SJSA1 (cell line): ENCODE results near the gene TAF4. TPM values are rescaled to one million over a fixed set of nuclear protein-coding genes. Genes with fewer than 3 reads are reported as not detected.

Source experiments
- DNase-seq, 2 experiments: peaks; one replicate each; pipeline ENCODE4 v3.0.0-alpha.2; 2015 to 2020; ENCODE audit warnings: low spot score in 2 of 2, low read depth in 1 of 2
- H3K27ac ChIP-seq: fragments of 250-450 bp; sonication (Bioruptor Pico); 2 replicates; pipeline ENCODE4 v1.5.1; 2020; ENCODE audit warnings: mild to moderate bottlenecking, moderate library complexity
- H3K27me3 ChIP-seq: fragments of 250-450 bp; sonication (Bioruptor Pico); replicated peaks from 2 replicates; pipeline ENCODE4 v1.5.1; 2020; ENCODE audit warnings: mild to moderate bottlenecking, moderate library complexity
- H3K36me3 ChIP-seq: fragments of 250-450 bp; sonication (Bioruptor Pico); 2 replicates; pipeline ENCODE4 v1.5.1; 2020; ENCODE audit warnings: mild to moderate bottlenecking
- H3K4me1 ChIP-seq: fragments of 250-450 bp; sonication (Bioruptor Pico); replicated peaks from 2 replicates; pipeline ENCODE4 v1.6.1; 2021; ENCODE audit warnings: mild to moderate bottlenecking
- H3K4me3 ChIP-seq: fragments of 250-450 bp; sonication (Bioruptor Pico); 2 replicates; pipeline ENCODE4 v1.5.1; 2020; ENCODE audit warnings: mild to moderate bottlenecking
- H3K9me3 ChIP-seq: fragments of 250-450 bp; sonication (Bioruptor Pico); replicated peaks from 2 replicates; pipeline ENCODE4 v1.5.1; 2020; ENCODE audit warnings: mild to moderate bottlenecking
- total RNA-seq: library from RNA; depleted of rRNA; stranded (reverse); fragments of >200 nt; shearing (Covaris generic); gene quantifications from 2 replicates; pipeline ENCODE4 v1.2.3, GENCODE V29; 2014

The TAF4 gene
- total RNA-seq, 1 experiment from 2014 or later: 7.1 TPM

GRCh38 chr20:62049342-62050165 is 16.1 kb downstream of the TAF4 start:
- Histone ChIP-seq H3K4me1 (no peaks in the 10 kb centered on the region), H3K36me3 (no peaks in the 10 kb centered on the region), H3K4me3 (no peak overlapping the region), H3K27ac (no peak overlapping the region), H3K27me3 (no peaks in the 10 kb centered on the region), H3K9me3 (no peaks in the 10 kb centered on the region)
- no peak for DNase-seq

DNA sequence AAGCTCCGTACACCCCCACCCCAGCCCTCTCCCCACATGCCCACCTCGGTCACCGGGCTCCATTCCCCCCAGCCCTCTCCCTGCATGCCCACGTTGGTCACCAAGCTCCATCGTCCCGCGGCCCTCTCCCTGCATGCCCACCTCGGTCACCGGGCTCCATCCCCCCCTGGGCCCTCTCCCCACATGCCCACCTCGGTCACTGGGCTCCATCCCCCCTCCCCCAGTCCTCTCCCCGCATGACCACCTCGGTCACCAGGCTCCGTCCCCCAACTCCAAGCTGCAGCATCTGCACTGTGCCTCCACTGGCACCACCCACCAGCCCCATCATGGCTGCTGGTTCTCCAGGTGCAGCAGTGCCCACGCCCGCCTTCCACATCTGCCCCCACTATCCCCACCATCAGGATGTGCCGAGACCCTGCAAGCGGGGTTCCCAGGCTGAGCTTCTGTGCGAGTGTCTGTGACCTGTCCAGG is 16.8 kb downstream of the TAF4 start:
- Histone ChIP-seq H3K36me3 (no peaks in the 10 kb centered on the region), H3K9me3 (no peaks in the 10 kb centered on the region), H3K27ac (no peak overlapping the region), H3K4me3 (no peak overlapping the region), H3K27me3 (no peaks in the 10 kb centered on the region), H3K4me1 (no peaks in the 10 kb centered on the region)
- DNase-seq: peak in 1 of 2 experiments; percentile 42

GRCh38 chr20:62048346-62048761 is 17.3 kb downstream of the TAF4 start:
- DNase-seq: no peak
- no peaks in the 10 kb centered on the region for H3K4me1 ChIP-seq
- no peak overlapping the region for H3K27ac ChIP-seq
- no peaks in the 10 kb centered on the region for H3K36me3 ChIP-seq
- no peaks in the 10 kb centered on the region for H3K27me3 ChIP-seq
- H3K9me3 ChIP-seq: no peaks in the 10 kb centered on the region
- H3K4me3 ChIP-seq: no peak overlapping the region

- no peak for DNase-seq
- Histone ChIP-seq H3K27ac (no peak overlapping the region), H3K4me1 (no peaks in the 10 kb centered on the region), H3K27me3 (no peaks in the 10 kb centered on the region), H3K36me3 (no peaks in the 10 kb centered on the region), H3K4me3 (no peak overlapping the region), H3K9me3 (no peaks in the 10 kb centered on the region)
Observed at GRCh38 chr20:62047666-62048345, 17.9 kb downstream of the TAF4 start.

GRCh38 chr20:62046431-62046830 is 19.2 kb downstream of the TAF4 start:
- no peak for DNase-seq
- no peak overlapping the region for H3K4me3 ChIP-seq
- no peak overlapping the region for H3K27ac ChIP-seq
- H3K27me3 ChIP-seq: no peaks in the 10 kb centered on the region
- H3K36me3 ChIP-seq: no peaks in the 10 kb centered on the region
- no peaks in the 10 kb centered on the region for H3K9me3 ChIP-seq
- H3K4me1 ChIP-seq: no peaks in the 10 kb centered on the region

DNA sequence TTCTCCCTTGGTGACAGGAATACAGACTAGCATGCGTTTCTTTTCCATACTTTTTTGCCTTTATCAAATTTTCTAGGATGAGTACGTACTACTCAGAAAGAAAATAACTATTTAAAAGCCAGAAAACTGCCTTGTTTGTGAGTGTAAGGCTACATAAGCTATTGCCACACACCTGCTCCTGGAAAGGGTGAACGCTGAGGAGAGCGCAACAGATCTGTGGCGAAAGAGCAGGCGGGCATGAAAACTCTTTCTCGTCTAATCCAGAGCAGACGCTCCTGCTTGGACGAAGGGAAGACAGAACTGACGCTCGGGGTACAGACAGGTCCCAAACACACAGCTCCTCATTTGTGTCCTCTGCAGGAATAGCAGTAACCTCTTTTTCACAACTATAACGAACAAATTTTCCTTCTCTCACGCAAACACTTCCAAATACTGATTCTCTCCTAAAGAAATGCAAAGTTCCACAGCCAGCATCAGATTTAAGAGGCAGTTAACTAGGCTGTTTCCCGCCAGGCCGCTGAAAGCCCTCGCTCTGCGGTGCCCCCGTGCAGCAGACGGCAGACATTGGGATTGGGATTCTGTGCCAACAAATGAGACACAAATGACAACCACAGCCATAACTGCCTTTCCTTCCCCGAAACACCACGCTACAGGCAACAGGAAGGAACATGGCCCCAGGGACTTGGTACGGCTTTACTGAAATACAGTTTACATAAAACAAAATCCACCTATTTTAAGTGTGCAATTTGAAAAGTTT is 20.0 kb downstream of the TAF4 start:
- Histone ChIP-seq H3K9me3 (no peaks in the 10 kb centered on the region), H3K27me3 (no peaks in the 10 kb centered on the region), H3K4me1 (no peaks in the 10 kb centered on the region), H3K27ac (no peak overlapping the region), H3K4me3 (no peak overlapping the region), H3K36me3 (no peaks in the 10 kb centered on the region)
- DNase-seq: no peak

DNA sequence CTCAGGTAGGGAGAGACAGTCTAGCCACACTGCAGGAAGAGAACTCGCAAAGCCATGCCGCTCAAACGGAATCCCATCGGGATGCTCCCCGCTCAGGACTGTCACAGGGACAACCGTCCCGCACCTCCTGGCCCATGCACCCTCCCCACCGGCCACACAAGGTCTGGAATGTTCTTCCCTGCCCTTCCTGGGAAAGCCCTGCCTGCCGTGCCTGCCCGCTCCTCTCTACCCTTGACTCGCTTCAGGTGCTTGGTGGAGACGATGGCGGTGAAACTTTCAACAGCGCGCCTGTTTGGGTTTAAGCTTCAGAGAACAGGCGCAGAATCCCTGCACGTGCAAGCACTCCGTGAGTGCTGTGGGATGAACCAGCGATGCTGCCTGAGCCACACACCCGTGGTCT is 20.6 kb downstream of the TAF4 start:
- Histone ChIP-seq H3K4me1 (no peaks in the 10 kb centered on the region), H3K27ac (no peak overlapping the region), H3K36me3 (no peaks in the 10 kb centered on the region), H3K9me3 (no peaks in the 10 kb centered on the region), H3K27me3 (no peaks in the 10 kb centered on the region), H3K4me3 (no peak overlapping the region)
- DNase-seq: no peak

- no peaks in the 10 kb centered on the region for H3K27me3 ChIP-seq
- no peak overlapping the region for H3K27ac ChIP-seq
- no peak overlapping the region for H3K4me3 ChIP-seq
- DNase-seq: no peak
- no peaks in the 10 kb centered on the region for H3K36me3 ChIP-seq
- H3K4me1 ChIP-seq: no peaks in the 10 kb centered on the region
- H3K9me3 ChIP-seq: no peaks in the 10 kb centered on the region
Observed at GRCh38 chr20:62044631-62045030, 21.1 kb downstream of the TAF4 start.

GRCh38 chr20:62043131-62043914 is 22.4 kb downstream of the TAF4 start:
- DNase-seq: no peak

DNA sequence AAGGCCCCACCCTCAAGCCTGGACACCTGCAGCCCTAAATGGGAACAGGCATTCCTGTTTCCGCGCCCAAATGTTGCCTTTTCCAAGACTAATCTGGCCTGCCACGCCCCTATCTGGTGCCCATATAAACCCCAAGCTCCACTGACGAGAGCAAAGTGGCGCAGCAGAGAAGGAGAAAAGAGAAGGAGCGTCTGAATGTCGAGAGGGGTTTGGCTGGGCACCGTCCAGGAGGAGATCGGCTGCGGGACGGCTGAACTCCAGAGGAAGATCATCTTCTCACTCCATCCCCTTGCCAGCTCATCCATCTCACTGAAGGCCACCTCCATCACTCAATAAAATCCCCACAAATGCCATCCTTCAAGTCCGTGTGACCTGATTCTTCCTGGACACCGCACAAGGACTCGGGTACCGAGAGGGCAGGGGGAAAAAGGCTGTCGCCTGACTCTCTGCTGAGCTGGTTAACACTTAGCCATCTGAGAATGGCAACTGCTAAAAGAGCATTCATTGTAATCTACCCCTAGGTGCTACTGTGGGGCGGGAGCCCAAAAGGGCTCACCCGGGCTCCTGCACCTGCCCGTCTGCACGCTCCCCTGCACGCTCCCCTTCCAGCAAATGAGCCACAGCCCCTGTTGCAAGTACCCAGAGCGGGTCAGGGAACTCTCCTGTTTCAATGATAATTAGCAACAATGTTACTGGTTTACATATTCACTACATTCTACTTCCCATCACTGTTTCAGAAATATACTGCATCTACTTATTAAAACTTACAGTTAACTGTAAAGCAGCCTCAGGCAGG is 23.5 kb downstream of the TAF4 start:
- H3K36me3 ChIP-seq: no peaks in the 10 kb centered on the region
- H3K4me1 ChIP-seq: no peaks in the 10 kb centered on the region
- no peaks in the 10 kb centered on the region for H3K27me3 ChIP-seq
- H3K9me3 ChIP-seq: no peaks in the 10 kb centered on the region
- no peak for DNase-seq
- no peak overlapping the region for H3K27ac ChIP-seq
- no peak overlapping the region for H3K4me3 ChIP-seq

More at GRCh38 chr20:62043131-62043914, 22.4 kb downstream of the TAF4 start:
- Histone ChIP-seq H3K4me1 (no peaks in the 10 kb centered on the region), H3K4me3 (no peak overlapping the region), H3K27me3 (no peaks in the 10 kb centered on the region), H3K9me3 (no peaks in the 10 kb centered on the region), H3K27ac (no peak overlapping the region), H3K36me3 (no peaks in the 10 kb centered on the region)

DNA sequence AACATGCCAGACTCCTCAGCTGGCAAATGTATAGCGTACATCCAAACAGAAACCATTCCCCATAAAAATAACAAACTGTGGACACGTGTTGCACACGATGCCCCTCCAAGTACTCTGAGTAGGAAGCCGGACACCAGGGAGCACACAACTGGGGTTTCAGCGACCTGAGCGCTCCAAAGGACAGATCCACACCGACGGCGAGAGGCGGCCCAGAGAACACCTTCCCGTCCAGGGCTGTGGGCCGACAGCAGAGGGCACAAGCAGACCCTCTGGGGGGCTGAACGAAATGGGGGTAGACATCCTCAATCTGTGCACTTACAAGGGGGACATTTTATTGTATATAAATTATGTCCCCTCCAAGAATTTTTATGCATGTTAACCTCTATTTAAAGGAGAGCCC is 24.7 kb downstream of the TAF4 start:
- H3K4me3 ChIP-seq: no peak overlapping the region
- no peaks in the 10 kb centered on the region for H3K9me3 ChIP-seq
- DNase-seq: no peak
- H3K27me3 ChIP-seq: no peaks in the 10 kb centered on the region
- no peak overlapping the region for H3K27ac ChIP-seq
- H3K4me1 ChIP-seq: no peaks in the 10 kb centered on the region
- H3K36me3 ChIP-seq: no peaks in the 10 kb centered on the region

DNA sequence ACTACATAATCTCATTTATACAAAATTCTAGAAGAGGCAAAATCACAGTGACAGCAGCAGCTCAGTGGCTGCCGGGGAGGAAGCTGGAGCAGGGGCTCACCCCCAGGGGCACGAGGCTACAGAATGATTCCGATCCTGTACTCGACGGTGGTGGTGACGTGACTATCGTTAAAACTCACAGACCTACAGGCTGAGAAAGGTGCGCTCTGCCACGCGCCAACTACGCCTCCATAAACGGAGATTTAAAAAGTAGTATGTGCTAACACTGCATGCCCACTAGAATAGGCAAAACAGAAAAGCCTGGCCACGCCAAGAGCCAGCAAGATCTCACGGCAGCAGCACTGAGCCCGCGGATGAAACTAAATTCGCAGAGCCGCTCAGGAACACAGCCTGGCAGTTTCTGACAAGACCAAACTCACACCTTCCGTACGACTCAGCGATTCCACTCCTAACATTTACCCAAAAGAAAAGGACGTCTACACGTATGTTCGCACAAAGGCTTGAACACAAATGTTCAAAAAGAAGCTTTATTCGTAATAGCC is 25.2 kb downstream of the TAF4 start:
- DNase-seq: no peak
- Histone ChIP-seq H3K9me3 (no peaks in the 10 kb centered on the region), H3K4me1 (no peaks in the 10 kb centered on the region), H3K36me3 (no peaks in the 10 kb centered on the region), H3K27ac (no peak overlapping the region), H3K27me3 (no peaks in the 10 kb centered on the region), H3K4me3 (no peak overlapping the region)
